Cardiac muscle cell (in vitro differentiated cells and primary cell): ENCODE data around the gene ATP6V0D1. TPM values are rescaled to one million over a fixed set of nuclear protein-coding genes. Genes with fewer than 3 reads are reported as not detected.

Experiments
- DNase-seq, 2 donors: peaks; one replicate each; pipeline versions ENCODE4 v3.0.0 to v3.0.0-alpha.2; 2010 to 2017; ENCODE audit warnings: low read depth in 1 of 2, low spot score in 1 of 2
- H3K27ac ChIP-seq: fragments of 200-600 bp; sonication (generic); 2 replicates; pipeline ENCODE4 v1.5.1; 2016
- H3K27me3 ChIP-seq: fragments of 200-600 bp; sonication (generic); 2 replicates; pipeline ENCODE4 v1.6.0; 2016; ENCODE audit warnings: control low read depth
- H3K36me3 ChIP-seq: fragments of 200-600 bp; sonication (generic); 2 replicates; pipeline ENCODE4 v1.5.1; 2016; ENCODE audit warnings: control low read depth
- H3K4me1 ChIP-seq: fragments of 200-600 bp; sonication (generic); 2 replicates; pipeline ENCODE4 v1.8.1; 2017; ENCODE audit warnings: low read depth, mild to moderate bottlenecking, mixed run types
- H3K4me3 ChIP-seq: fragments of 200-600 bp; sonication (generic); 2 replicates; pipeline ENCODE4 v1.5.1; 2016; ENCODE audit warnings: mild to moderate bottlenecking
- H3K9me3 ChIP-seq: fragments of 200-600 bp; sonication (generic); 2 replicates; pipeline ENCODE4 v1.5.1; 2017; ENCODE audit warnings: low read depth, mild to moderate bottlenecking, control low read depth
- CTCF ChIP-seq: IDR thresholded peaks from 2 replicates; pipeline ENCODE4 v1.5.1; 2012; ENCODE audit warnings: low read depth, mild to moderate bottlenecking, low read length
- polyA plus RNA-seq: library from polyadenylated mRNA; unstranded; fragments of >200 nt; fragmentation: Nextera tagmentation; extraction: Ambion mirVana; gene quantifications from 2 replicates; pipeline ENCODE4 v1.2.1, GENCODE V29; 2016
- total RNA-seq: library from RNA; depleted of rRNA; stranded (reverse); fragments of >200 nt; gene quantifications from 2 replicates; pipeline ENCODE4 v1.2.3, GENCODE V29; 2016

The ATP6V0D1 gene
- total and polyA plus RNA-seq, 2 experiments from 2014 or later: 74.5 to 203 TPM

- no peaks in the 10 kb centered on the region for H3K27me3 ChIP-seq
- H3K9me3 ChIP-seq: no peaks in the 10 kb centered on the region
- H3K4me1 ChIP-seq: peaks cover 27% of the 10 kb centered on the region
- DNase-seq: no peak
- no peak overlapping the region for H3K27ac ChIP-seq
- TF ChIP-seq CTCF: no peak
- no peaks in the 10 kb centered on the region for H3K36me3 ChIP-seq
- no peak overlapping the region for H3K4me3 ChIP-seq
Measured at GRCh38 chr16:67454104-67454503, 26.9 kb downstream of the ATP6V0D1 start.

- peaks cover 23% of the 10 kb centered on the region for H3K4me1 ChIP-seq
- TF ChIP-seq CTCF: no peak
Measured at GRCh38 chr16:67451704-67452435, 29.1 kb downstream of the ATP6V0D1 start.

GRCh38 chr16:67451061-67451703 is 29.8 kb downstream of the ATP6V0D1 start:
- Histone ChIP-seq H3K9me3 (no peaks in the 10 kb centered on the region), H3K4me1 (peaks cover 21% of the 10 kb centered on the region), H3K36me3 (no peaks in the 10 kb centered on the region), H3K27ac (no peak overlapping the region), H3K4me3 (no peak overlapping the region), H3K27me3 (no peaks in the 10 kb centered on the region)
- DNase-seq: no peak
- no peak for TF ChIP-seq CTCF

More at GRCh38 chr16:67451704-67452435, 29.1 kb downstream of the ATP6V0D1 start:
- H3K27ac ChIP-seq: no peak overlapping the region
- H3K27me3 ChIP-seq: no peaks in the 10 kb centered on the region
- DNase-seq: no peak
- H3K9me3 ChIP-seq: no peaks in the 10 kb centered on the region
- H3K4me3 ChIP-seq: no peak overlapping the region
- no peaks in the 10 kb centered on the region for H3K36me3 ChIP-seq

GRCh38 chr16:67449739-67450138 is 31.2 kb downstream of the ATP6V0D1 start:
- no peaks in the 10 kb centered on the region for H3K27me3 ChIP-seq
- peaks cover 21% of the 10 kb centered on the region for H3K4me1 ChIP-seq
- no peaks in the 10 kb centered on the region for H3K9me3 ChIP-seq
- DNase-seq: no peak
- no peak overlapping the region for H3K4me3 ChIP-seq
- no peak for TF ChIP-seq CTCF
- H3K36me3 ChIP-seq: no peaks in the 10 kb centered on the region
- no peak overlapping the region for H3K27ac ChIP-seq

DNA sequence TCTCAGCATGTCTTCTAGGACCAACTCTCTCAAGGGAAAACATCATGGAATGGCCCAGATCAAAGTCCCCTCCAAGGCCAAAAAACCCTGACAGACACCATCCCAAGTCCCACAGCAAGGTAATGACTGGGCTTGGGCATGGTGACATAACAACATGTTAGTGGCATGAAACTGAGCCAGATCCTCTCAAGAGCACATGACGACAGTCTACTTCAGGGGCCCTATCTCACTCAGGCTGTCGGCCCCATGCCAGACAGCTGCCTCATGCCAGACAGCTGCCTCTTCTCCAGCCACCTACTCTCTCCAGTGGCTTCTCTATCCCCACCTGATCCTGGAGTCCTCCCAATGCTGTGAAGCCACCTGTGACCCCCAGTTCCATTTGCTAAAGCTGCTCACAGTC is 31.6 kb downstream of the ATP6V0D1 start:
- H3K36me3 ChIP-seq: no peaks in the 10 kb centered on the region
- H3K27me3 ChIP-seq: no peaks in the 10 kb centered on the region
- peaks cover 21% of the 10 kb centered on the region for H3K4me1 ChIP-seq
- DNase-seq: no peak
- H3K9me3 ChIP-seq: no peaks in the 10 kb centered on the region
- no peak overlapping the region for H3K27ac ChIP-seq
- H3K4me3 ChIP-seq: no peak overlapping the region
- TF ChIP-seq CTCF: no peak
